ENCODE results near the gene GLT6D1. TPM values are rescaled to one million over a fixed set of nuclear protein-coding genes. Genes with fewer than 3 reads are reported as not detected.
"Not testable (repeated sequence)": the region's sequence is repeated elsewhere in the genome, so short reads cannot be mapped to it uniquely, and the experiment has no call there.

Gene GLT6D1
- total RNA-seq, 2 donors from 2014 or later = not detected

- Mint-ChIP-seq H3K36me3 (no peaks in the 10 kb centered on the region), H3K4me3 (no peak overlapping the region), H3K9me3 (no peaks in the 10 kb centered on the region), H3K4me1 (ENCODE audit: low read depth in 2 of 2) (no peaks in the 10 kb centered on the region), H3K27ac (no peak overlapping the region), H3K27me3 (peaks cover 0 to 2% of the 10 kb centered on the region in 2 donors)
- DNase-seq (ENCODE audit: low spot score) (no peak), ATAC-seq (no peak)
Measured at GRCh38 chr9:135661816-135662560, 22.6 kb upstream of the GLT6D1 start.

GRCh38 chr9:135660407-135660806 lies 21.1 kb upstream of the GLT6D1 start:
- DNase-seq (ENCODE audit: low spot score) (no peak), ATAC-seq (no peak)
- peaks cover 0 to 2% of the 10 kb centered on the region in 2 donors for H3K27me3 Mint-ChIP-seq
- no peak overlapping the region for H3K27ac Mint-ChIP-seq
- no peak overlapping the region for H3K4me3 Mint-ChIP-seq
- H3K9me3 Mint-ChIP-seq = no peaks in the 10 kb centered on the region
- H3K36me3 Mint-ChIP-seq = no peaks in the 10 kb centered on the region
- H3K4me1 Mint-ChIP-seq (ENCODE audit: low read depth in 2 of 2) = no peaks in the 10 kb centered on the region

- no peak for DNase-seq (ENCODE audit: low spot score)
- Mint-ChIP-seq H3K4me1 (ENCODE audit: low read depth in 2 of 2) (no peaks in the 10 kb centered on the region), H3K27me3 (peaks cover 0 to 5% of the 10 kb centered on the region in 2 donors), H3K4me3 (no peak overlapping the region), H3K27ac (no peak overlapping the region), H3K9me3 (no peaks in the 10 kb centered on the region), H3K36me3 (no peaks in the 10 kb centered on the region)
- ATAC-seq = no peak
Measured at GRCh38 chr9:135659252-135659651, 19.9 kb upstream of the GLT6D1 start.

DNA sequence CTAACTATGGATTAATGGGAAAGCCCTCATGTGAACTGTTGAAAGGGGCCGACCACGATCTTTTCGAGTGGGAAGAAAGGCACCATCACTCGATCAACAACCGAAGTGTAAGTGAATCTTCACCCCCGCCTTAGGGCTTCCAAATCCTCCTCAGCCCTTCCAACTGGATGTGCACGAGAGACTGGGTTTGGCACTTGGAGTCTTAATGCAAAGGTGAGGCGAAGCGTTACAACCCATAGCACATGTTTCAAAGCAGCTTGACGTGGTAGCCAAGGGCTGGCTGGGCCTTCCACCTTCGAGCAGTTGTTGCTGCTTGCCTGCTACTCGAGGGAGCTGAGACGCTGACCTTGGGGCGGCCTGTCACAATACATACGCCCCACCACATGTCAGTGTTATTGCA lies 18.1 kb upstream of the GLT6D1 start:
- H3K36me3 Mint-ChIP-seq = no peaks in the 10 kb centered on the region
- no peak for DNase-seq (ENCODE audit: low spot score)
- H3K27me3 Mint-ChIP-seq = peaks cover 0 to 5% of the 10 kb centered on the region in 2 donors
- H3K9me3 Mint-ChIP-seq = no peaks in the 10 kb centered on the region
- ATAC-seq = no peak
- no peaks in the 10 kb centered on the region for H3K4me1 Mint-ChIP-seq (ENCODE audit: low read depth in 2 of 2)
- H3K27ac Mint-ChIP-seq = no peak overlapping the region
- no peak overlapping the region for H3K4me3 Mint-ChIP-seq

DNA sequence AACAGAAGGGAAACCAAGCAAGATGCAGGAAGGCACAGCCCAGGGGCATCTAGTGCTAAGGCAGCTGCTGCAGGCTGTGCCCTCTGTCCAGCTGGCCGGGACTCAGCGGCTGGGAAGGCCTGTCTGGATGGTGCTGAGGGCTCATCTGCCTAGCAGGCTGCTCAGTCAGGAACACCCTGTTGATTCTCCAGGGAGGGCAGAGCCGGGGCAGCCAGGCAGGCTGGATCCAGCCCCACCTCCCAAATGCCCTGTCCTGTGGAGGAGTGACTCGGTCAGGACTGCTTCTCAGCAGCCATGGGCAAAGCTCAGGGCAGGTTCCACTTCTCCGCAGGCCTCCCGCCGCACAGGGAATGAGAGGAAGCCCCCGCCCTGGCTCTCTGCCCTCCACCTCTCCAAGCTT lies 16.0 kb upstream of the GLT6D1 start:
- H3K27me3 Mint-ChIP-seq = peaks cover 5 to 12% of the 10 kb centered on the region in 2 donors
- ATAC-seq = peak; percentile 32 to 36
- no peak overlapping the region for H3K4me3 Mint-ChIP-seq
- H3K36me3 Mint-ChIP-seq = peaks cover 2% of the 10 kb centered on the region
- H3K27ac Mint-ChIP-seq = no peak overlapping the region
- no peaks in the 10 kb centered on the region for H3K4me1 Mint-ChIP-seq (ENCODE audit: low read depth in 2 of 2)
- H3K9me3 Mint-ChIP-seq = peaks cover 3% of the 10 kb centered on the region
- DNase-seq (ENCODE audit: low spot score) = no peak

GRCh38 chr9:135650408-135650807 lies 11.1 kb upstream of the GLT6D1 start:
- peaks cover 17% of the 10 kb centered on the region for H3K9me3 Mint-ChIP-seq
- ATAC-seq (no peak), DNase-seq (ENCODE audit: low spot score) (no peak)
- no peak overlapping the region for H3K4me3 Mint-ChIP-seq
- no peaks in the 10 kb centered on the region for H3K4me1 Mint-ChIP-seq (ENCODE audit: low read depth in 2 of 2)
- H3K27me3 Mint-ChIP-seq = peaks cover 11 to 20% of the 10 kb centered on the region in 2 donors
- H3K36me3 Mint-ChIP-seq = peaks cover 22% of the 10 kb centered on the region
- no peak overlapping the region for H3K27ac Mint-ChIP-seq

DNA sequence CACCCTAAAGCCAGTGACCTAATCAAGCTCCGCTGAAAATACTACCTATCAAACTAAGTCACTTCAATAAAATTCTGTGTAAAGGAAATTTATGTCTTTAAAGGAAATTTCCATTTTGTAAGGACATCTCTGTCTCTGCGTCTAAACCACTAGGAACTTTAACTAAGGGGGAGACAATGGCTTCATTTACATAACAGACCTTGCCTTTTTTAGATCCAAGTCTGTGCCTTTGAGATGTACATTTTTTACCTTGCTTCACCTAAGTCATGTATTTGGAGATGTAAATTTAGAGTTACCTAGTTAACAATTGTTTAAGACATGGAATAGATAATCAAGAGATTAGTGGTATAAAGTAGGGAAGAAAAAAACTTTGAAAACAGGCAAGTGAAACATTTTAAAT lies 10.2 kb upstream of the GLT6D1 start:
- Mint-ChIP-seq H3K36me3 (peaks cover 31% of the 10 kb centered on the region), H3K4me3 (no peak overlapping the region), H3K4me1 (ENCODE audit: low read depth in 2 of 2) (no peaks in the 10 kb centered on the region), H3K27me3 (peaks cover 9 to 20% of the 10 kb centered on the region in 2 donors), H3K27ac (no peak overlapping the region), H3K9me3 (peaks cover 26% of the 10 kb centered on the region)
- ATAC-seq (no peak), DNase-seq (ENCODE audit: low spot score) (no peak)

DNA sequence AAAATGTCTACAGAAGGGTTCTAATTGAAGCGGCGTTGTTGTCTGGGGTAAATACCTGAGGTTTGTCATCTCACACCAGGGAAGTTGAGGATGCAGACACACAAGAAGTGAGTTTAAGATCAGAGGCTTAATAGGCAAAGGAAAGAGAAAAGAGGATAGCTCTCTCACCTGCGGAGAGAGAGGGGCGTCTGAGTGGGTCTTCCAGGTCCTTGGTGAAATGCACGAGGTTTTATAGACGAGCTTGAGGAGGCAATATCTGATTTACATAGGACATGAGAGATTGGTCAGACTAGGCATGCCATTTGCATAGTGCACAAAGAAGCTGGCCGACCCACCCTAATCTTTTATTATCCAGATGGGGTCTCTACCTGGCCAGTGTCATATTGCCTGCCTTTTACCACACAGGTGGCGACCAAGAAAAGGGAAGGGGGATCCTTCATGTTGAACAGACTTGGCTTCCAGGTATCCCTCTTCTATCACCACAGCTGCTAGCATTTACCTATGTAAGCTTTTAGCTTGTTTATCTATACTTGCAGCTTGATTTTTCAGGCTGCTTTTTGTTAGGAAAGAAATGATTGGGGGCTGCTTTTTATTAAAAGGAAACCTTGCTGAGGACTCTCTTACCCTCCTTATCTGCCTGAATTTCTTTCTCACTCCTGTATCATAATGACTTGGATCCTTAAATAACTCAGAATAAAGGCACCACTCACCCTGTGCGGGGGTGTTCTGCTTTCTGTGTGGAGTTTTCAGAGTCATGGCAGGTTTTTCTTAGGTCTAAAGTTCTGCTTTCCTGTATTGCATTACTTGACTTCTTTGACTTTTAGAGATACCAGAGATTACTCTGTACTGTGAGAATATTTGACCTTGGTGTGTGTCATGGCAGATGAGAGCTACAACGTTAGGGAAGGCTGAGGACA lies 9.4 kb upstream of the GLT6D1 start:
- no peak for ATAC-seq
- Mint-ChIP-seq H3K4me3 (no peak overlapping the region), H3K27ac (no peak overlapping the region), H3K36me3 (peaks cover 32% of the 10 kb centered on the region), H3K9me3 (peaks cover 31% of the 10 kb centered on the region), H3K27me3 (peaks cover 11 to 21% of the 10 kb centered on the region in 2 donors), H3K4me1 (ENCODE audit: low read depth in 2 of 2) (no peaks in the 10 kb centered on the region)
- DNase-seq (ENCODE audit: low spot score) = no peak

DNA sequence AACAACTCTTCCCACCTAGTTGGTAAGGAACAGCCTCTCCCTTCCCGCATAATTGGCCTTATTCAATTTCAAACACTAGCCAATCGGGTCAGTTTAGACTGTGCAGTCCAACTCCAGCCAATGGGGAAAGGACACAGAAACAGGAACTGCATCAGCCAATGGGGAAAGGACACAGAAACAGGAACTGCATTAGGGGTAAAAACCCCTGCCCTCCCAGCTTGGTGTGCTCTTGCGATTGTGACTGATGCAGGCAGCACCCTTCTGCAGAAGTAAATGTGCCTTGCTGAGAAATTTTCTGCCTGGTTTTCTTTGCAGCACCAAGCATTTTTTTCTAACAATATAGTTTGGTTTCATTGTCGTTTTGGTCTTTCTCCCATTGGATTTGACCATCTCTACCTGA lies 8.5 kb upstream of the GLT6D1 start:
- DNase-seq (ENCODE audit: low spot score) = no peak
- Mint-ChIP-seq H3K4me3 (no peak overlapping the region), H3K27me3 (peaks cover 18 to 28% of the 10 kb centered on the region in 2 donors), H3K9me3 (peaks cover 37% of the 10 kb centered on the region), H3K36me3 (peaks cover 32% of the 10 kb centered on the region), H3K27ac (no peak overlapping the region), H3K4me1 (ENCODE audit: low read depth in 2 of 2) (no peaks in the 10 kb centered on the region)
- ATAC-seq = no peak

DNA sequence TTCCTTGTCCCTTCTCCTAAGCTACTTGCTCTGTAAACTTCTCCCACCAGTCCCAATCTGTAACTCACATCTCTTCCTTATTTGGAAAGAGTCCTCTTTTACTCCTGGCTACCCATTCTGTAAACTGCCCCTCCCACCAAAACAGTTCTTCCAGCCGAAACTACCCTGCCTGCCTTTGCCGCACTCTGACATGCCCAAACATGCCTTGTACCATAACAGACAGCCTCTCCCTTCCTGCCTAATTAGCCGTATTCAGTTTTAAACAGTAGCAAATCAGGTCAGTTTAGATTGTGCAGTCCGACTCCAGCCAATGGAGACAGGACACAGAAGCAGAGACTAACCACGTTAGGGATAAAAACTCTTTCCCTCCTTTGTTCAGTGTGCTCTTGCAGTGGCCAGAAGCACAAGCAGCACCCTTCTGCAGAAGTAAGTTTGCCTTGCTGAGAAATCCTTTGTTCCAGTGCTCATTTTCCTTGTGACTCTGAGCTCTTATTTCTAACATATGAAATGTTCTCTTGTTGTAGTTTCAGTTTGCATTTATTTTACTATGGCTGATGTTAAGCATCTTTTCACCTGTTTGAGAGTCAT lies 5.4 kb upstream of the GLT6D1 start:
- Mint-ChIP-seq H3K4me1 (ENCODE audit: low read depth in 2 of 2) (no peaks in the 10 kb centered on the region), H3K9me3 (peaks cover 32% of the 10 kb centered on the region), H3K27ac (no peak overlapping the region), H3K36me3 (peaks cover 26% of the 10 kb centered on the region), H3K27me3 (peaks cover 19 to 23% of the 10 kb centered on the region in 2 donors), H3K4me3 (no peak overlapping the region)
- no peak for DNase-seq (ENCODE audit: low spot score)
- ATAC-seq = no peak

- Mint-ChIP-seq H3K27me3 (peaks cover 25 to 36% of the 10 kb centered on the region in 2 donors), H3K4me1 (ENCODE audit: low read depth in 2 of 2) (no peaks in the 10 kb centered on the region)
Measured at GRCh38 chr9:135641745-135642144, 2.4 kb upstream of the GLT6D1 start.

GRCh38 chr9:135641047-135641446 lies 1.7 kb upstream of the GLT6D1 start:
- ATAC-seq (no peak), DNase-seq (ENCODE audit: low spot score) (no peak)
- Mint-ChIP-seq H3K36me3 (peaks cover 13% of the 10 kb centered on the region), H3K27me3 (peaks cover 25 to 43% of the 10 kb centered on the region in 2 donors), H3K4me1 (ENCODE audit: low read depth in 2 of 2) (no peaks in the 10 kb centered on the region), H3K4me3 (no peak overlapping the region), H3K27ac (no peak overlapping the region), H3K9me3 (peaks cover 23% of the 10 kb centered on the region)

More at GRCh38 chr9:135641745-135642144, 2.4 kb upstream of the GLT6D1 start:
- Mint-ChIP-seq H3K36me3 (peaks cover 13% of the 10 kb centered on the region), H3K27ac (no peak overlapping the region), H3K9me3 (peaks cover 23% of the 10 kb centered on the region), H3K4me3 (no peak overlapping the region)
- DNase-seq (ENCODE audit: low spot score) (no peak), ATAC-seq (no peak)

- H3K36me3 Mint-ChIP-seq; H3K4me1 Mint-ChIP-seq (ENCODE audit: low read depth in 2 of 2); H3K4me3 Mint-ChIP-seq: not testable (repeated sequence)
Measured at GRCh38 chr9:135636930-135637530, 2.3 kb downstream of the GLT6D1 start.

More at GRCh38 chr9:135636930-135637530, 2.3 kb downstream of the GLT6D1 start:
- peaks cover 23 to 44% of the 10 kb centered on the region in 2 donors for H3K27me3 Mint-ChIP-seq
- DNase-seq (ENCODE audit: low spot score); ATAC-seq; H3K9me3 Mint-ChIP-seq; H3K27ac Mint-ChIP-seq: not testable (repeated sequence)

Data from natural killer cell treated with Interleukin-12 subunit alpha and Interleukin-12 subunit beta and Interleukin-15 and Interleukin-18, amount 100 ng/mL, for 72 hours (primary cell).